SJSA1 (cell line): Measurements from ENCODE around the gene DAO. TPM values are rescaled to one million over a fixed set of nuclear protein-coding genes. Genes with fewer than 3 reads are reported as not detected.

ENCODE experiments used
- DNase-seq, 2 experiments: peaks; one replicate each; pipeline ENCODE4 v3.0.0-alpha.2; 2015 to 2020; ENCODE audit warnings: low spot score in 2 of 2, low read depth in 1 of 2
- H3K27ac ChIP-seq: fragments of 250-450 bp; sonication (Bioruptor Pico); 2 replicates; pipeline ENCODE4 v1.5.1; 2020; ENCODE audit warnings: mild to moderate bottlenecking, moderate library complexity
- H3K27me3 ChIP-seq: fragments of 250-450 bp; sonication (Bioruptor Pico); replicated peaks from 2 replicates; pipeline ENCODE4 v1.5.1; 2020; ENCODE audit warnings: mild to moderate bottlenecking, moderate library complexity
- H3K36me3 ChIP-seq: fragments of 250-450 bp; sonication (Bioruptor Pico); 2 replicates; pipeline ENCODE4 v1.5.1; 2020; ENCODE audit warnings: mild to moderate bottlenecking
- H3K4me1 ChIP-seq: fragments of 250-450 bp; sonication (Bioruptor Pico); replicated peaks from 2 replicates; pipeline ENCODE4 v1.6.1; 2021; ENCODE audit warnings: mild to moderate bottlenecking
- H3K4me3 ChIP-seq: fragments of 250-450 bp; sonication (Bioruptor Pico); 2 replicates; pipeline ENCODE4 v1.5.1; 2020; ENCODE audit warnings: mild to moderate bottlenecking
- H3K9me3 ChIP-seq: fragments of 250-450 bp; sonication (Bioruptor Pico); replicated peaks from 2 replicates; pipeline ENCODE4 v1.5.1; 2020; ENCODE audit warnings: mild to moderate bottlenecking
- total RNA-seq: library from RNA; depleted of rRNA; stranded (reverse); fragments of >200 nt; shearing (Covaris generic); gene quantifications from 2 replicates; pipeline ENCODE4 v1.2.3, GENCODE V29; 2014; rRNA removed

The DAO gene
- total RNA-seq, 1 experiment from 2014 or later = not detected

DNA sequence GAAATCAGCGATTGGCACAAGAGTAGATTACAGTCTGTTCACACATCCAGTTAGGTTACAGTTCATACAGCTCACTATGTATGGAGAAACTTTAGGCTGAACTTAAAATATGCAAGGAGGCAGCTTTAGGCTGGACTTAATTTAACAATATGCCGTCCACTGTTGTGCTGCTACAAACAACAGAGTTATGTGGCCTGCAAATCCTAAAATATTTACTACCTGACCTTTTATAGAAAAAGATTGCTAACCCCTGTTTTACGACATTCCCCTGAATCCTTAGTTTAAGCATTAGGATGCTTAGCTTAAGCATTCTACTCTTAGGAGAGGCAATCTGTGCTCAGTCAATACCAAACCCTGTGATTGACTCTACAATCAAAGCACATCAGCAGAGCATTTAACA is 50.9 kb downstream of the DAO start:
- no peak for DNase-seq
- Histone ChIP-seq H3K36me3 (no peaks in the 10 kb centered on the region), H3K4me3 (no peak overlapping the region), H3K27ac (no peak overlapping the region), H3K9me3 (no peaks in the 10 kb centered on the region), H3K4me1 (no peaks in the 10 kb centered on the region), H3K27me3 (peaks cover 16% of the 10 kb centered on the region; the same call in 1 of the 2 replicates)

DNA sequence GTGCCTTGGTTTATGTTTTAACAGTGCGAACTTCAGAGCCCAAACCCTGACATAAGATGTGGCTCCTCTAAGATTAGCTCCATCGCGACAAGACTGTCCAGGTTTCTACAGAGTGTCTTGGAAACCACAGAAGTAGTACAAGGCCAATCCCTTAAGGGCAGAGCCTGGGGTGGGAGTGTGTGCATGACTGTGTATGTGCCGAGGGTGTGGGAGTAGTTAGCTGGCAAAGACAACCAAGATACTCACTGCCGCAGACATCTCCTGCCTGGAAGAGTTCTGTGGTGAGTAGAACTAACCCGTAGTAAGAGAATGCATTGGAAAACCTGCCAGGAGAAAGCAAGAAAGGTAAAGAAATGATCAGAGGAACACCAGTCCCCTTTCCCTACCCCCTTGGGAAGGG is 54.1 kb downstream of the DAO start:
- no peaks in the 10 kb centered on the region for H3K36me3 ChIP-seq
- H3K27ac ChIP-seq = no peak overlapping the region
- H3K9me3 ChIP-seq = no peaks in the 10 kb centered on the region
- no peaks in the 10 kb centered on the region for H3K4me1 ChIP-seq
- peaks cover 28% of the 10 kb centered on the region for H3K27me3 ChIP-seq
- no peak for DNase-seq
- H3K4me3 ChIP-seq = no peak overlapping the region

DNA sequence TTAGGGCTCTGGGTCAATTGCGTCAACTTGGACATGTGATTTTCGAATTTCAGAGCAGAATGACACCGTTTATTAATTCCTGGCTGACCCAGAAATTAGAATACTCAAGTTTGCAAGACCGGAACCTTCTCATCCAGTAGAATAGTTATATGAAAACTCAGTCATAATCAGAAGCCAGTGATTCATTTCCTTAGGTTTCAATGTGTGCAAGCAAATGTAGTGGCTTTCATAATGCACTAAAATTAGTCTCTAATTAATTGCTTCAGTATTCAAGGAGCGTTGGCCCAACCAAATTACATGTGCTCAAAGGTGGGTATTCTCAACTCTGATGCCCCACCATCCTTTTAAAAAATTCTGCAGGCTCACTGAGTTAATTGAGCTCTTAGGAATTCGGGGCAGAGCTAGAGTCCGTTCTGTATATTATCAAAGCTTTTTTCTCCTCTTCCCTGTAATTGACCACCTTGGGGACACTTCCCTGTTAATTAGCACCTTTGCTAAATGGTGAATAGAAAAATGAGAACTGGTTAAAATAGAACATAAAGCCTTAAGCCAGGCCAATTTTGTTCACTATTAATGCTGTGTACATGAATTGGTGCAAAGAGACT is 55.4 kb downstream of the DAO start:
- Histone ChIP-seq H3K9me3 (no peaks in the 10 kb centered on the region), H3K4me1 (no peaks in the 10 kb centered on the region), H3K27me3 (peaks cover 32% of the 10 kb centered on the region), H3K36me3 (no peaks in the 10 kb centered on the region), H3K27ac (no peak overlapping the region), H3K4me3 (no peak overlapping the region)
- no peak for DNase-seq

GRCh38 chr12:108938247-108938924 is 58.5 kb downstream of the DAO start:
- peaks cover 32% of the 10 kb centered on the region for H3K27me3 ChIP-seq

DNA sequence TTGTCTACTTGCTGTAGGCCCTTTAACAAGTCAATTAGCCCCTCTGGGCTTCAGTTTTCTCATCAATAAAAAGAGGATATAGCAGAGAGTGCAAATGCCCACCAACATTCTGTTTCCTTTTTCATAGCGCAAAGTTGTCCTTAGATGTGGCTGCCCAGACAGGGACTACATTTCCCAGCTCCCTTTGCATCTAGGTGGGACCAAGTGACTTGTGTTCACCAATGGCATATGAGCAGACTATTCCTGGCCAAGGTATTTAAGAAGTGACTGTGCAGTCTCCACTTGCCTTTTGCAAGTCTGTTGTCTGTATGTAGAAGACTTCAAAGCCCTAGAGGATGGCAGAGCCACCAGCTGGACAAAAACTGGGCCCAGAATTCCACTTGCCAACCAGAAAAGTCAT is 59.7 kb downstream of the DAO start:
- Histone ChIP-seq H3K27me3 (peaks cover 27% of the 10 kb centered on the region), H3K27ac (no peak overlapping the region), H3K4me1 (no peaks in the 10 kb centered on the region), H3K36me3 (no peaks in the 10 kb centered on the region), H3K9me3 (no peaks in the 10 kb centered on the region), H3K4me3 (no peak overlapping the region)
- DNase-seq = no peak

More at GRCh38 chr12:108938247-108938924, 58.5 kb downstream of the DAO start:
- DNase-seq = no peak
- Histone ChIP-seq H3K4me1 (no peaks in the 10 kb centered on the region), H3K4me3 (no peak overlapping the region), H3K27ac (no peak overlapping the region), H3K9me3 (no peaks in the 10 kb centered on the region), H3K36me3 (no peaks in the 10 kb centered on the region)

- Histone ChIP-seq H3K36me3 (no peaks in the 10 kb centered on the region), H3K4me1 (no peaks in the 10 kb centered on the region), H3K27ac (no peak overlapping the region), H3K4me3 (no peak overlapping the region), H3K9me3 (no peaks in the 10 kb centered on the region), H3K27me3 (peaks cover 24% of the 10 kb centered on the region)
- DNase-seq = no peak
Measured at GRCh38 chr12:108940138-108940537, 60.2 kb downstream of the DAO start.

DNA sequence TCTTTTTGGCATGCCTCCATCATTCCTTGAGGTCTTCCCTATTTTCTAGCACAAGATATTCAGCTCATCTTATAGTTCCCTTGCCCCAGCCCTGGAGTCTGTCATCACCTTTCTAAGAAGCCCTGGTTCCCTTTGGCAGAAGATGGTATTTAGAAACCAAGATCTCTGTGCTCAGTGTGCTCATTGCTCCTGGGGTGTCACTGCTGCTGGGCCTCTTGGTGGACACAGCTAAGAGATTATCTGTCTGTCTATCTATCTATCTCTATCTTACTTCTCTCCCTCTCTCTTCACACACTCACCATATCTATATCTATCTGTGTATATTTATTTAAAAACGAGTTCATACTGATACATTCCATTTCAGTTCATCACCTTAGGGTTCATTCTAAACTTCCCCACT is 67.2 kb downstream of the DAO start:
- no peaks in the 10 kb centered on the region for H3K36me3 ChIP-seq
- DNase-seq = no peak

GRCh38 chr12:108948367-108948766 is 68.5 kb downstream of the DAO start:
- Histone ChIP-seq H3K9me3 (no peaks in the 10 kb centered on the region), H3K4me3 (no peak overlapping the region), H3K27ac (no peak overlapping the region), H3K27me3 (no peaks in the 10 kb centered on the region; the same call in 1 of the 2 replicates), H3K36me3 (no peaks in the 10 kb centered on the region), H3K4me1 (no peaks in the 10 kb centered on the region)
- no peak for DNase-seq

More for the DNA sequence above, 67.2 kb downstream of the DAO start:
- Histone ChIP-seq H3K4me1 (no peaks in the 10 kb centered on the region), H3K27ac (no peak overlapping the region), H3K27me3 (no peaks in the 10 kb centered on the region; the same call in 1 of the 2 replicates), H3K4me3 (no peak overlapping the region), H3K9me3 (no peaks in the 10 kb centered on the region)

- Histone ChIP-seq H3K27me3 (peaks cover 6% of the 10 kb centered on the region), H3K4me3 (no peak overlapping the region), H3K9me3 (no peaks in the 10 kb centered on the region), H3K27ac (no peak overlapping the region), H3K36me3 (no peaks in the 10 kb centered on the region), H3K4me1 (no peaks in the 10 kb centered on the region)
- no peak for DNase-seq
Measured at GRCh38 chr12:108949976-108950375, 70.1 kb downstream of the DAO start.

Other genes starting within 250 kb of the DAO start
- gene SELPLG, start 246.2 kb upstream of the DAO start, total RNA-seq = 2.1 and 2.9 TPM in 2 replicates
- 82.1 and 136 TPM in 2 replicates for gene CORO1C, start 148.6 kb upstream of the DAO start, total RNA-seq
- 7.1 and 16.3 TPM in 2 replicates for gene SSH1, start 22.5 kb upstream of the DAO start, total RNA-seq
- gene SVOP, start 141.0 kb downstream of the DAO start, total RNA-seq = not detected in 2 replicates
- gene USP30, start 172.5 kb downstream of the DAO start, total RNA-seq = 7.1 and 30.6 TPM in 2 replicates
- 7.6 and 13.8 TPM in 2 replicates for gene ALKBH2, start 213.4 kb downstream of the DAO start, total RNA-seq
- gene UNG, start 217.5 kb downstream of the DAO start, total RNA-seq = 30.4 and 30.5 TPM in 2 replicates
- gene ACACB, start 236.5 kb downstream of the DAO start, total RNA-seq = 1.2 and 2.9 TPM in 2 replicates